Measurements from ENCODE around the gene DPEP2. TPM values are rescaled to one million over a fixed set of nuclear protein-coding genes. Genes with fewer than 3 reads are reported as not detected.
"Not testable (repeated sequence)": the region's sequence is repeated elsewhere in the genome, so short reads cannot be mapped to it uniquely, and the experiment has no call there.

The DPEP2 gene
- total and polyA plus RNA-seq, 11 donors = 0.42 to 9.8 (median 1.2) TPM

DNA sequence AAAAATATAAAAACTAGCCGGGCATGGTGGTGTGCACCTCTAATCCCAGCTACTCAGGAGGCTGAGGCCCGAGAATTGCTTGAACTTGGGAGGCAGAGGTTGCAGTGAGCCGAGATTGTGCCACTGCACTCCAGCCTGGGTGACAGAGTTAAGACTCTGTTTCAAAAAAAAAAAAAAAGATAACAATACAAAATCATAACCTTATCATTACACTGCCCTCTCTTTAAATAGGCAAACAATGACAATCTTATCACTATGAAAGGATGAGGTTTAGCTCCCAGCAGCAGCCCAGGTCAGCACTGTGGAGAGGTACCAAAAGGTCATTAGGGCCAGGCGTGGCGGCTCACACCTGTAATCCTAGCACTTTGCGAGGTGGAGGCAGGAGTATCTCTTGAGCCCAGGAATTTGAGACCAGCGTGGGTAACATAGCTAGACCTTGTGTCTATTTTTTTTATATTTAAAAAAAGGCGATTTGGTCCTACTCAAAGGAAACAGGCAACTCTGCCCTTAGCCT is 19.9 kb upstream of the DPEP2 start:
- no peak overlapping the region for H3K4me3 ChIP-seq
- no peak overlapping the region for H3K27ac ChIP-seq
- DNase-seq (no peak), ATAC-seq (no peak)
- intact Hi-C loops (cut with DNase I) = no loop called here
- TF ChIP-seq POLR2A (IDR thresholded peaks at IDR 0.05) = no peak
- TF ChIP-seq, protein P1, sequence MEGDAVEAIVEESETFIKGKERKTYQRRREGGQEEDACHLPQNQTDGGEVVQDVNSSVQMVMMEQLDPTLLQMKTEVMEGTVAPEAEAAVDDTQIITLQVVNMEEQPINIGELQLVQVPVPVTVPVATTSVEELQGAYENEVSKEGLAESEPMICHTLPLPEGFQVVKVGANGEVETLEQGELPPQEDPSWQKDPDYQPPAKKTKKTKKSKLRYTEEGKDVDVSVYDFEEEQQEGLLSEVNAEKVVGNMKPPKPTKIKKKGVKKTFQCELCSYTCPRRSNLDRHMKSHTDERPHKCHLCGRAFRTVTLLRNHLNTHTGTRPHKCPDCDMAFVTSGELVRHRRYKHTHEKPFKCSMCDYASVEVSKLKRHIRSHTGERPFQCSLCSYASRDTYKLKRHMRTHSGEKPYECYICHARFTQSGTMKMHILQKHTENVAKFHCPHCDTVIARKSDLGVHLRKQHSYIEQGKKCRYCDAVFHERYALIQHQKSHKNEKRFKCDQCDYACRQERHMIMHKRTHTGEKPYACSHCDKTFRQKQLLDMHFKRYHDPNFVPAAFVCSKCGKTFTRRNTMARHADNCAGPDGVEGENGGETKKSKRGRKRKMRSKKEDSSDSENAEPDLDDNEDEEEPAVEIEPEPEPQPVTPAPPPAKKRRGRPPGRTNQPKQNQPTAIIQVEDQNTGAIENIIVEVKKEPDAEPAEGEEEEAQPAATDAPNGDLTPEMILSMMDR (IDR thresholded peaks at IDR 0.05) = no peak
- no peaks in the 10 kb centered on the region for H3K27me3 ChIP-seq
- H3K9me3 ChIP-seq = no peaks in the 10 kb centered on the region
- H3K4me1 ChIP-seq = peaks cover 3 to 29% (median 20%) of the 10 kb centered on the region in 12 donors
- 65 to 67% (median 65%) methylated on average over 8 of the region's 8 CpGs for WGBS, 4 donors
- H3K36me3 ChIP-seq = peaks cover 0 to 11% (median 0%) of the 10 kb centered on the region in 9 donors

- intact Hi-C loops (cut with DNase I) = no loop called here
- 73 to 85% (median 82%) methylated on average over 5 of the region's 5 CpGs for WGBS, 4 donors
Observed at GRCh38 chr16:68015681-68016080, 16.4 kb upstream of the DPEP2 start, which contains the start of gene DPEP2NB. Gene DPEP2NB, minus strand, starts transcription at chr16:68015911. Its CDS starts 141 bp downstream, at chr16:68015770.

GRCh38 chr16:68013440-68013839 is 14.2 kb upstream of the DPEP2 start:
- Histone ChIP-seq H3K9me3 (no peaks in the 10 kb centered on the region), H3K4me1 (peaks cover 0 to 17% (median 0%) of the 10 kb centered on the region in 12 donors), H3K27me3 (no peaks in the 10 kb centered on the region), H3K36me3 (no peaks in the 10 kb centered on the region), H3K27ac (peak overlapping the region in 2 of 12 donors; percentile 41 to 46), H3K4me3 (no peak overlapping the region)
- DNase-seq (no peak), ATAC-seq (peak in 1 of 4 donors; percentile 58)
- WGBS, 4 donors = 25 to 75% (median 60%) methylated on average over 1 of the region's 1 CpG
- intact Hi-C loops (cut with DNase I) = no loop called here
- TF ChIP-seq, protein P1 (IDR thresholded peaks at IDR 0.05) = no peak
- TF ChIP-seq POLR2A (IDR thresholded peaks at IDR 0.05) = no peak

More at GRCh38 chr16:68015681-68016080, 16.4 kb upstream of the DPEP2 start, which contains the start of gene DPEP2NB:
- no peak for DNase-seq
- H3K4me3 ChIP-seq = no peak within 1 kb of the TSS
- no peak for ATAC-seq
- H3K36me3 ChIP-seq = no peaks in the 10 kb centered on the region
- no peaks in the 10 kb centered on the region for H3K9me3 ChIP-seq
- peaks cover 0 to 15% (median 0%) of the 10 kb centered on the region in 12 donors for H3K4me1 ChIP-seq
- TF ChIP-seq, protein P1 (IDR thresholded peaks at IDR 0.05) = no peak
- TF ChIP-seq POLR2A (IDR thresholded peaks at IDR 0.05) = no peak
- H3K27me3 ChIP-seq = no peaks in the 10 kb centered on the region
- no peak within 1 kb of the TSS for H3K27ac ChIP-seq

DNA sequence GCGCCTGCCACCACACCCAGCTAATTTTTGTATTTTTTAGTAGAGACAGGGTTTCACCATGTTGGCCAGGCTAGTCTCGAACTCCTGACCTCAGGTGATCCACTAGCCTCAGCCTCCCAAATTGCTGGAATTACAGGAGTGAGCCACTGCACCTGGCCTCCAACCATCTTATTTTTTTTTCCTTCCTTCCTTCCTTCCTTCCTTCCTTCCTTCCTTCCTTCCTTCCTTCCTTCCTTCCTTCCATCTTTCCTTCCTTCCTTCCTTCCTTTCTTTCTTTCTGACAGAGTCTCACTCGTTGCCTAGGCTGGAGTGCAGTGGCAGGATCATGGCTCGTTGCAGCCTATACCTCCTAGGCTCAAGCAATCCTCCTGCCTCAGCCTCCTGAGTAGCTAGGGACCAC is 10.6 kb upstream of the DPEP2 start:
- H3K4me3 ChIP-seq; H3K9me3 ChIP-seq; H3K36me3 ChIP-seq; H3K27ac ChIP-seq; ATAC-seq; H3K27me3 ChIP-seq; DNase-seq; intact Hi-C loops (cut with DNase I): not testable (repeated sequence)
- WGBS, 4 donors = 74 to 82% (median 79%) methylated on average over 4 of the region's 4 CpGs
- H3K4me1 ChIP-seq = peaks cover 0 to 45% (median 0%) of the 10 kb centered on the region in 12 donors
